Cardiac muscle cell (in vitro differentiated cells and primary cell): ENCODE measurements around the gene AP1S3. TPM values are rescaled to one million over a fixed set of nuclear protein-coding genes. Genes with fewer than 3 reads are reported as not detected.

ENCODE experiments used
- DNase-seq, 2 donors: peaks; one replicate each; pipeline versions ENCODE4 v3.0.0 to v3.0.0-alpha.2; 2010 to 2017; ENCODE audit warnings: low read depth in 1 of 2, low spot score in 1 of 2
- H3K27ac ChIP-seq: fragments of 200-600 bp; sonication (generic); 2 replicates; pipeline ENCODE4 v1.5.1; 2016
- H3K27me3 ChIP-seq: fragments of 200-600 bp; sonication (generic); 2 replicates; pipeline ENCODE4 v1.6.0; 2016; ENCODE audit warnings: control low read depth
- H3K36me3 ChIP-seq: fragments of 200-600 bp; sonication (generic); 2 replicates; pipeline ENCODE4 v1.5.1; 2016; ENCODE audit warnings: control low read depth
- H3K4me1 ChIP-seq: fragments of 200-600 bp; sonication (generic); 2 replicates; pipeline ENCODE4 v1.8.1; 2017; ENCODE audit warnings: low read depth, mild to moderate bottlenecking, mixed run types
- H3K4me3 ChIP-seq: fragments of 200-600 bp; sonication (generic); 2 replicates; pipeline ENCODE4 v1.5.1; 2016; ENCODE audit warnings: mild to moderate bottlenecking
- H3K9me3 ChIP-seq: fragments of 200-600 bp; sonication (generic); 2 replicates; pipeline ENCODE4 v1.5.1; 2017; ENCODE audit warnings: low read depth, mild to moderate bottlenecking, control low read depth
- polyA plus RNA-seq: library from polyadenylated mRNA; unstranded; fragments of >200 nt; fragmentation: Nextera tagmentation; extraction: Ambion mirVana; gene quantifications from 2 replicates; pipeline ENCODE4 v1.2.1, GENCODE V29; 2016
- total RNA-seq: library from RNA; depleted of rRNA; stranded (reverse); fragments of >200 nt; gene quantifications from 2 replicates; pipeline ENCODE4 v1.2.3, GENCODE V29; 2016
- TF ChIP-seq, protein P1 (sequence below): IDR thresholded peaks from 2 replicates; pipeline ENCODE4 v1.5.1; 2012; ENCODE audit warnings: low read depth, mild to moderate bottlenecking, low read length

The AP1S3 gene
- total and polyA plus RNA-seq, 2 experiments from 2014 or later = 1.6 TPM; not detected in 1

DNA sequence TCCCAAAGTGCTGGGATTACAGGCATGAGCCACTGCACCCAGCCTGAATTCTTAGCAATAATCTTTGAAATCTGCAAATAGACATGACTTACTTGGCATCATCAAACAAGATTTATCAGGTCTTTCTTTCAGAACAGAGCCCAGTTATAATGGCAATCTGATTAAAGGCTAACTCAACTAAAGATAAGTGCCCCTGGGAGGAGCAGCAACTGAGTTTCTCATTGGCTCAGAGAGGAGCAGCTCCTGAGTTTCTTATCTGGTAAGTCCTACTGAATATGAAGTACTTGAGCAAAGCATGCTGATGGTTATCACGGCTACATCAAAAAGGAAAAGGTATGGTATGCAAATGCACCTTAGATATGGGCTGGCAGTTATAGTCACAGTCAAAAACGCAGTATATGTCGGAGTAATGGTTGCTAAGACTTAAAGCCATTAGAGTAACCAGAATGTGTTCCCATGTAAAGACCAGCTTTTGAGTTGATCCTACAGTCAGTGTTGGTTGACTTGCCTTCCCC lies 15.0 kb upstream of the AP1S3 start:
- H3K9me3 ChIP-seq = no peaks in the 10 kb centered on the region
- TF ChIP-seq, protein P1, sequence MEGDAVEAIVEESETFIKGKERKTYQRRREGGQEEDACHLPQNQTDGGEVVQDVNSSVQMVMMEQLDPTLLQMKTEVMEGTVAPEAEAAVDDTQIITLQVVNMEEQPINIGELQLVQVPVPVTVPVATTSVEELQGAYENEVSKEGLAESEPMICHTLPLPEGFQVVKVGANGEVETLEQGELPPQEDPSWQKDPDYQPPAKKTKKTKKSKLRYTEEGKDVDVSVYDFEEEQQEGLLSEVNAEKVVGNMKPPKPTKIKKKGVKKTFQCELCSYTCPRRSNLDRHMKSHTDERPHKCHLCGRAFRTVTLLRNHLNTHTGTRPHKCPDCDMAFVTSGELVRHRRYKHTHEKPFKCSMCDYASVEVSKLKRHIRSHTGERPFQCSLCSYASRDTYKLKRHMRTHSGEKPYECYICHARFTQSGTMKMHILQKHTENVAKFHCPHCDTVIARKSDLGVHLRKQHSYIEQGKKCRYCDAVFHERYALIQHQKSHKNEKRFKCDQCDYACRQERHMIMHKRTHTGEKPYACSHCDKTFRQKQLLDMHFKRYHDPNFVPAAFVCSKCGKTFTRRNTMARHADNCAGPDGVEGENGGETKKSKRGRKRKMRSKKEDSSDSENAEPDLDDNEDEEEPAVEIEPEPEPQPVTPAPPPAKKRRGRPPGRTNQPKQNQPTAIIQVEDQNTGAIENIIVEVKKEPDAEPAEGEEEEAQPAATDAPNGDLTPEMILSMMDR = no peak
- H3K4me1 ChIP-seq = no peaks in the 10 kb centered on the region
- no peak for DNase-seq
- no peaks in the 10 kb centered on the region for H3K27me3 ChIP-seq
- no peaks in the 10 kb centered on the region for H3K36me3 ChIP-seq
- no peak overlapping the region for H3K4me3 ChIP-seq
- no peak overlapping the region for H3K27ac ChIP-seq

DNA sequence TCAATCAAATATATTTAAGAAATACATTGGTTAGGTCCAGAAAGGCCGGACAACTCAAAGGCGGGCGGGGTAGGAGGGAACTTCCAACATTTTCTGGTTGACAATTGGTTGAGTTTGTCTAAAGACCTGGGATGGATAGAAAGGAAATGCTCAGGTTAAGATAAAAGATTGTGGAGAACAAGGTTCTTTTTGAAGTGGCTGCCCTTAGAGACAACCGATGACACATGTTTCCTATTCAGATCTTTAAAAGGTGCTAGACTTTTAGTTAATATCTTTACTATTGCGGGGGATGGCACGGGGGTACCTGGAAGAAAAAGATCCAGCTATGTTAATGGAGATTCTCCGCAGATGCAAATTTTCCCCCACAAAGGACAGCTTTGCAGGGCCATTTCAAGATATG lies 10.0 kb upstream of the AP1S3 start:
- no peaks in the 10 kb centered on the region for H3K27me3 ChIP-seq
- no peaks in the 10 kb centered on the region for H3K9me3 ChIP-seq
- no peak for DNase-seq
- TF ChIP-seq, protein P1 = no peak
- H3K27ac ChIP-seq = no peak overlapping the region
- H3K4me3 ChIP-seq = no peak overlapping the region
- H3K36me3 ChIP-seq = no peaks in the 10 kb centered on the region
- H3K4me1 ChIP-seq = no peaks in the 10 kb centered on the region

DNA sequence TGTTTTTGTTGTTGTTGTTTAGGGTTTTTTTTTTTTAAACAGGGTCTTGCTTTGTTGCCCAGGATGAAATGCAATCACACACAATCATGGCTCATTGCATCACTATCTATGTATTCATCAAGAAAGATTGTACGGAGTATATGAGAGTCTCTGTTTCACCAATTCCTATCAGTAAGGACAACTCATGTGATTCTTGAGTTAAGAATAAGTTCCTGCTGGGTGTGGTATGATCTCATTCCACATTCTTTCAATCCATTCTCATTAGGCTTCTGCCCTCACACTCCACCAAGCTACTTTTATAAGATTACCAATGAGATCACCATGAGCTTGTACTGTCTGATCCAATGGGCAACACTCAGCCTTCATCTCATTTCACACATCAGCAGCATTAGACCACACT lies 9.1 kb upstream of the AP1S3 start:
- DNase-seq = peak in 1 of 2 donors; percentile 39
- TF ChIP-seq, protein P1 = no peak
- Histone ChIP-seq H3K36me3 (no peaks in the 10 kb centered on the region), H3K27ac (no peak overlapping the region), H3K4me1 (no peaks in the 10 kb centered on the region), H3K4me3 (no peak overlapping the region), H3K9me3 (no peaks in the 10 kb centered on the region), H3K27me3 (no peaks in the 10 kb centered on the region)

DNA sequence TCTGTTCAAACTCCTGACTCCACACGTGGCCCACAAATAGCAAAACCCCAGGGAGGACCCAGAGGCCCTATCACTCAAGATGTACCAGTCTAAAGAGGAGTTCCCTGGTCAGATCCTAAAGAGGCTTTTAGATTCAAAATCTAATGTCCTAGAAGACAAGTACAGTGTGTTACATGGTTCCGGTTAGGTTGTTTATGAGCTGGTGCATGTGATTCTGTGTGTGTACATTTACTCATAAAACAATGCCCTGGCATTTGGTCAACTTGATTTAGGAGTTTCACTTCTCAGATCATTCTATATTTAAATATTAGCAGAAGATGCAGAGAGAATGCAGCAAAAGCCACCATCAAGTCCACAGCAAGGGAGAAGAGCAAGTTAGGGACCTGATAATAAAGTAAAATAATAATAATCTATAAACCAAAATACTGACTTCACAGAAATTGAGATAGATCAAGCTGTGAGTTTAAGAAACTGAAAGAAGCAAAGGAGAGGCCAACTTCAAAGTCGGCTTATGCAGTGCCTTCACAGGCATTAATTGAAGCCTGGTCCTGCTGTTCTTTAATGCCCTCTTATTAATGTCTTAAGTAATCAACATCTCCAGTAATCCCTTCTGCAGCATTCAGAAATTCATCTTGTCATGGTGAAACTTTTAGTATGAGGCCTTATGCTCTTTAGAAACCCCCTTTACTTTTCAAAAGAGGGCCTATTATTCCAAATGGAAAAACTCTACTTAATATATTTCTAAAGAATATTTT lies 4.2 kb upstream of the AP1S3 start:
- Histone ChIP-seq H3K27ac (no peak overlapping the region), H3K4me3 (no peak overlapping the region), H3K27me3 (peaks cover 18% of the 10 kb centered on the region), H3K9me3 (no peaks in the 10 kb centered on the region), H3K4me1 (no peaks in the 10 kb centered on the region), H3K36me3 (no peaks in the 10 kb centered on the region)
- TF ChIP-seq, protein P1 = no peak
- no peak for DNase-seq

DNA sequence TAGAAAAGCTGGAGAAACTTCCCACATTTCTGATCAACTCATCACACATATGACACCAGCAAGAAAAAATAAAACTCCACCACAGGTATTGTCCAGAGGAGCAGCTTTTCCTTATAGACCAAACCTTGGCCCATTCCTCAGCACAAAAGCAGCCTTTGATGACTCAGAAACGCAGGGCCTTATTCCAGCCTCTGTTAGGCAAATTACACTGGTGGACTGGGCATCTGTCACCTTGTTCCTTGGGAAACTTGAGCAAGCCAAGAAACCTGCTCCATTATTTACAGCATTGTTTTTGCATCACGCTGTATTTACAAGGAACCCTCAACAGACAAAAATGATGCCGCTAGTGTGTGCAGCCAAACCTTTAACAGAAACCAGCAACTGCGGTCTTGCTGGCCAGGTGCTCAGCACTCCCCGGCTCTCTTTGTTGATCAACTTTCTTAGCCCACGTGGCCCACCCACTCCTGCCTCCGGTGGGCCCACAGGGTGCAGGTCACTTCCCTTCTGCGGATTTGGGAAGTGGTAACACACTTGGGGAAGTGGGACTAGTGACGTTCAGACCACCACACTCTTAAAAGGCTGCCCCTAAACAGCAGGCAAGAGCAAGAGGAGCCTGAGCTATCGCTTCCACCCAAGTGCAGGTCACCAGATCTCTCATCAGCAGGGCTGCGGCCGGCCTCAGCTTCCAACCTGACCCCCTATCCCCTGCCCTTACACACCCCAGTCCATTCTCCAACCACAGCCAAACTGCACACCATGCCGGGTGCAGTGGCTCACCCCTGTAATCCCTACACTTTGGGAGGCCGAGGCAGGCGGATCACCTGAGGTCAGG lies 1.5 kb downstream of the AP1S3 start:
- Histone ChIP-seq H3K4me1 (no peaks in the 10 kb centered on the region), H3K27me3 (peaks cover 31% of the 10 kb centered on the region), H3K9me3 (no peaks in the 10 kb centered on the region), H3K36me3 (no peaks in the 10 kb centered on the region), H3K4me3 (no peak overlapping the region), H3K27ac (no peak overlapping the region)
- TF ChIP-seq, protein P1 = no peak
- no peak for DNase-seq
